DMS 273 (cell line): ENCODE measurements around the gene PDE11A.

Experiments
- DNase-seq: peaks from one replicate; lab custom pipeline; 2025; ENCODE audit not compliant: unreplicated experiment; lab: John Stamatoyannopoulos, UW

The PDE11A gene

DNA sequence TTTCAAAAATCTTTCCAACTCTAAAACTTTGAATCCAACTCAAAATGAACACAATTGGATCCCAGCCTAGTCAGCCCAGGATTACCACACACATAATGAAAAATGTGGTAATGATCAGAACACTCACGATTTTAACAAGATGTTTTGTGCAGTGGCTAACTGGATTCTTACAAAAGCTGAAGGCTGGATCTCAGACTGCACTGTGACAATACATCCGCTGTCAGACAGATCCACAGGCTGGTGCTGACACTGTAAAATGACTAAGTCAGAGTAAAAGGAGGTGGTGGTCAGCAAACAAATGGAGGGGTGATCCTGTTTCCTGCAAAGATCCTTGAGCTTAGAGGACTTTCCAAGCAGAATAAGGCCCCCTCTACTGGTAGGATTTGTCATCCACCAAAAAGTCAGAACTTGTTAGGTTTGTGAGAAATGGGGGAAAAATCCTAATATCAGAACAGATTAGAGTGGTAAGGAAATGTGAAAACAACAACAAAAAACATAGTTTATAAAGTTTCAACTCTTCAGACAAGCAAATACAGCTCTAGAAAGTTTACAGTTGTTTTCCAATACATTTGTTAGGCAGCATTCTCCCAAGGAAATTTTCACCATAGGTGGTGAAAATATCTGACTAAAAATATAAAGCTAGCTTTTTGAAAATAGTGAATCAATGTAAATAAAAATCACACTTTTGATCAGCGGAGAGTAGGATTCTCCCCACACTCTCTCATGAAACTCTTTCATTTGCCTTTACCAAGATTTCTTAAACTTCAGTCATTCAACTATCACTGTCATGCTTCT lies 468.1 kb downstream of the PDE11A start:
- peak; percentile 88 for DNase-seq

DNA sequence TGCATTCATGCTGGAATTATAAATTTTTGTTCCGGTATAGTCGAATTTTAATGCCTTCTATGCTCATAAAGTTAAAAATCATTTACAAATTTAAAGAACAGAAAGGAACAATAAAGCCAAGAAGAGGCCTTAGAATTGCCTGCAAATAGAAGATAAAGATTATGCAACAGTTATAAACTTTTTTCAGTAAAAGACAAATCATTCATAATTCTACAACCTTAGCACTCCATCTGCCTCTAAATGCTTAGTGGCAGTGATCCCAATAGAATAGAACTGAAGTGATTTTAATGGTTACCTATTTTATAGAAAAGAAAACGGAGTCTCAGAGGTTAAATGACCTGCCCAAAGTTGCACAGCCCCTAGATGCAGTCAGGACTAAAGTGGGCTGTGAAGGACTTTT lies 468.8 kb downstream of the PDE11A start:
- peak; percentile 66 for DNase-seq

DNA sequence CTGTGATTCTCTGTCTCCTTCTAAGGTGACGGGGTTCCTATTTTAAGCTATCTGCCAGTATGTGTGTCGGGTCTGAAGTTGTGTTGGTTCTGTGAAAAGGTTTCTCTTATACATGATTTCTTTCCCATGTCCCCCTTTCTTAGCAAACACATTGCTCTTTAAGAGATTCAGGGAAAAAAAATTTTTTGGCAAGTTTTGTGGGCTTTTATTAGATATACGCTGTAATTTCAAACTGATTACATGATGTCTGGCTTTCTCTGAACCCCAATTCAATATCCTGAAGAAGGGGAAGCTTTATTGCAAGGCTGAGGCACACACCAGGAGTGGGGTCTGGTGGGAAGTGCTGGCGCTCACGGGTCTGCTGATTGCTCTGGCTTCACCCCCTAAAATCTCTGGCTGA lies 469.4 kb downstream of the PDE11A start:
- DNase-seq: peak; percentile 49

DNA sequence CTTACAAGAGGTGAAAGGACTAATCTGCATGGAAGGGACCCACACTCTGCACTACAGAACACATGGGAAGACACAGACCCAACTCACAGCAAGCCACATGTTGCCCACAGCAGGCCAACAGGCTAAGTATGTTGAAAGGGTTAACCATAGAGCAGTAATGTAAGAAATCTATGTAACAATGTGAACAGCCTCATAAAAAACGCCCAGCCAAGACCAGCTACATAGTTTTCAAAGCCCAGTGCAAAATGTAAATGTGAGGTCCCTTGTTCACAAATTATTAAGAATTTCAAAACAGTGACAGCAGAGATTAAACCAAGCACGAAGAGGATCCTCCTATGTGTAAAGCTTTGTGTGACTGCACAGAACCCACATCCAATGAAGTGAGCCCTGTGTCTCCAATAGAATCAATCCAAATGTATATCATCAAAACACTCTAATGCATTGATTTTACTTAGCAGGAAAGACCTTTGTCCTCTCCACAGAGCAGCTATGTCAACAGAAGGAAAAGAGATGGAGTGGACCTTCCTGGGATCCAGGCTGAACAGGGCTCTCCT lies 469.9 kb downstream of the PDE11A start:
- DNase-seq: peak; percentile 49

DNA sequence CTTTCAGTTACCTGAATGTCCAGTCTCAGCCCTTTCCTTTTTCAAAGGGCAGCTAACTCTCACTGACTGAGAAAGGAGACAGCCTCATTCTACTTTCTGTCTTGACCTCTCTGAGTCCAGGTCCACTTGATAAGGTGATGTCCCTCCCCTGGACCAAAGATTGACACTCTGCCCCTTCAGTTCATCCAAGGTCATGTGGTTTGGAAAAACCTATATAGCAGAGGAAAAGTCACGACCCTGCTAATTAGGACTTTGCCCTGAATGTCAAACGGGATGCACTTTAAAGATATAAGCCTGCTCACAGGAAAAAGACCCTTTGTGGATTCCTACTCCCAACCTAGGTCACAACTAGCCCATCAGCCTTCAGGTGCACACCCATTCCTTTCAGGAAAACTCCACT lies 471.7 kb downstream of the PDE11A start:
- DNase-seq: no peak

DNA sequence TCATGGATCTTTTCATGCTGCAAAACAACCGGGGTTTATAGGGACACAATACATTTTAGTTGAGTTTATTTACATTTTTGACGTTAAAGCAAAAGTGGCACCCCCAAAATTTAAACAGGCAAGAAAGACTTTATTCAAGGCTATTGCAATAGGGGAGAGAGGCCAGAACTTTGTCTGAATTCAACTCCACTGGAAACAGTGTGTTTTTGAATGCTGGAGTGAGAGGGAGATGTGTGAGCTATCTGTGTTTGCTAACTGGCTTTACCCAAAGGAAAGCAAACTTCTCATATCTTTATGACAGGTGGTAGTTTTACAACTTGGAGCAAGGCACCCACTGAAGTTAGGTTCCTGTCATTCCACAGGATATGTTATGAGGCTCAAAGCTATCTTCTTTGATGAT lies 472.6 kb downstream of the PDE11A start:
- DNase-seq: no peak

DNA sequence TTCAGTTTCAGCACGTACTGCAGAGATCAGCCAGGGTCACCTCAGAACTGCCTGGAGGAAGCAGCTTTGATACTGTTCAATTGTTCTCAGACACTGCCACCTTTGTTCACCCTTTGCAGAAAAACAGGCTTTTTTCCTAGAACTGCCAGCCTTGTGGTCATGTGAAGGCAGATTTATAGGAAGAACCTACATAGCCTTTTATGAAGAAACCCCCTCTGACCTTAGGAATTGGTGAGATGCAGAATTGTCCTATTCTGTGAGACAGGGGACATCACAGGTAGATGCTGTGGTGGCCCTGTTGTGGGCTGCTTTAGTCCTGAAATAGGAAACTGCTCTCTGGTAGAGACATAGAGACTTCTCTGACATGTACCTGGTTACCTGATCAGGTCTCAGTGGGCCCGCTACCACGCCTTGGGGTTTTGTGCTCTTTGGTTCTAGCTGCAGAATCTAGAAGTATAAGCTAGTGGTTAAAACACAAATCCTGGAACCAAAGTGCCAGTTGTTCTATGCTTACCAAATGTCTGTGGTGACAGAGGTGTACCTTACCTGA lies 473.4 kb downstream of the PDE11A start:
- DNase-seq: no peak

DNA sequence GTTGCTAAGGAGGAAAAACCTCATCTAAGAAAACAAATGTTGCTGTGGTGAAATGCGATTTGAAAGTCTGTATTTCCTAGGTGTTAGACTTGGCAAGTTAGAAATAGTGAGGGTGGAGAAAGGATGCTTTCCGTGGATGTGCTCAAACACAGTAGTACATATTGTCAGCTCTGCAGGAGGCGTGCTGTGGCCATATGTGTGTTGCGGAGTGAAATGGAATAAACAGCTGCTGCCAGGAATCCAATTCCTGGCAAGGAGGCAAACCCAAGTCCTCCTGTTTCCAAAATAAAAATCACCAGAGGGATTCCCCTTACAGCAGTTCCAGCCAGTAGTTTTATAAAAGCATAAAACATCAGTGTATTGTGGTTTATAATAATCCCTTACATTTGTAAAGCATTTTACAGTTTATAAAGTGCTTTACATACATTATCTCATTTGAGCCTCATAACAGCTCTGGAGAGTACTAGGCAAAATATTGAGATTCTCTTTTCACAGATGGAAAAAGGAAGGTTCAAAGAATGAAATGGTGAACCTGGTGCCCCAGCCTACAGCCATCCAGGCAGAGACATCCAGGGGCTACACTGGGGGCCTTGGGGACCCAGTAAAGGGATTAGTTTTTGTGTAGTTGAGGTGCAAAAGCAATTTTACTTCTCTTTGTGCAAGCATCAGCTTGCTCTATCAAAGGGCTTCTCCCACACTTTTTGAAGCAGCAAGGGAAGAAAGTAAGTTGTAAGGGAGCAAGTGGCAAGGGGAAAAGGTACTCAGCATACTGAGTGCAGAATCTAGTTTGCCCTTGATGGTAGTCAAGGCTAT lies 474.0 kb downstream of the PDE11A start:
- DNase-seq: peak; percentile 92

DNA sequence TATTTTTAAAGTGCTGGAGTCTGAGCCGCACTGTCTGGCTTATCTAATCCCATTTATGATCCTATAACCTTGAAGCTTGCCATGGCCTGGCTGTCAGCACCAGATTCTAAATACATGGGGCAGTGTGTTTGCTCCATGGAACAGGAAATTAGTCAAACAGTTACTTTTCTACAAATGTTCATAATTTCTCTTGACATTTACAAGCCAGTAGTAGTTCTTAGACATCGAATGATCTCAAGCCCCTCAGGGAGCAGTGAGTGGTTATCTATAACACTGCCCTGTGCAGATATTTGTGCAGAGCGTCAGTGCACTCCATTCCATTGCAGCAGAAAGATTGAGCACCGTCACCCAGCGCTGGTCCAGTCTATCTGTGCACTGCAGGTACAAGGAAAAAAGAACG lies 474.8 kb downstream of the PDE11A start:
- DNase-seq: peak; percentile 43

DNA sequence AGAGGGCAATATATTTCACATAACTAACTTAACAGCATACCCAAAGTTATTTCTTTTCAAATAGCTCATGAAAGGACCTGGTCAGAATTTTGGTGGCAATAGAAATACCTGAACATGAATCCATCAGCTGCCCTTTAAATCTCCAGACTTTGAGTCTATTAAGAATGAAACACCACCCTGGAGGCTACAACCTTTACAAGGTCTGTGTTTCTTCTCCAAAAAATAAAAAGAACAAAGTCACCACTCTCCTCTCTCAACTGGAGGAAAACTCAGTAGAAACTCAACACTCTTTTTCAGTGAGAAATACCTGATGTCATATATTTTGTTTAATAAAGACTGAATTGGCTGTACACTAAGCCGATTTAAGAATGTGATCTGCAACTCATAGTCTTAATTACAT lies 475.7 kb downstream of the PDE11A start:
- DNase-seq: no peak

DNA sequence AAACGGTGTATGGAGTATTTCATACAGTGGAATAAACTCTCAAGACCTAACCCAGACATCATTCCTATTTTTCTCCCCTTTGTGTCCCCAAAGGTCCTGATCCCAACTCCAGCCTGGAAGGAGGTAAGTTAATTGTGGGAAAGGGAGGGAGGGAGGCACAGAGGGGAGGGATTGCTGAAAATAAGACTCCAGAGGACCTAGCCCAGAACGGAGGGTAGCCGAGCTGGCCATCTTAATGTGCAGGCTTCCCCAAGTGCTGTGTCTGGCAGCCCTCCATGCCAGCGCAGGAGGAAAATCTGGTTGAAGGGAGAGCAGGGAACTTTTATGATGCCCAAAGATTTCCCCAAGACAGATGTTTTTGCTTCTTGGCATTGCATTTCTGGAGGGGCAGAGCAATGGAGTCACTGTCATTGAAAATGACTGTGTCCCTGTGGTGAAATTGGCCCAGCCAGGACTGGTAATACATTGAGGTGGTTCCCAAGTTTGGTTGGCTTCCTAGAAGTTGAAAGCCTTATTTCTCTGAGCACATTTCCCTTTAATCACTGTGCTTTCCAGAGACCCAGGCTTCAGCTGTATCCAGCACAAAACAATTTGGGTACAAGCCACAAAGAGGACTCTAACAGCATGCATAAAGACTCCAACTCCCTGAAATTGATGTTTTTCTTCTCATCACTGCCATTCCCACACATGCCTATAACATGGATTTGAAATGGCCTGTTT lies 477.3 kb downstream of the PDE11A start:
- no peak for DNase-seq

DNA sequence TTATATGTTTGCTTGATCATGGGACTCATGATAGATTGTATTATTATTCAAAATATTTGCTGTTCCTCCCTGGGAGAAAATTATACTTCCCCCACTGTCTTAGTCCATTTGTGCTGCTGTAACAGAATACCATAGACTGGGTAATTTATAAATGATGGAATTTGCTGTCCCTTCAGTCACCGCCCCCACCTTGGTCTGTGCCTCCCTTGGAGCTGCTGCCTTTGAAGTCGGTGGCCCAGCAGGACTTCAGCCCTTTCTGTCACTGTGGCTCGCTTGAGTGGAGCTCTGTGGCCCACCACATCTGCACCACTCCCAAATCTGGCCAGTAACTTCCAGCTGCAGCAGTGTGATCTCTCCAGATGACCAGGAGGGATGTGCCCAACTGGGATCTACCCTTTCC lies 479.2 kb downstream of the PDE11A start:
- DNase-seq: no peak

DNA sequence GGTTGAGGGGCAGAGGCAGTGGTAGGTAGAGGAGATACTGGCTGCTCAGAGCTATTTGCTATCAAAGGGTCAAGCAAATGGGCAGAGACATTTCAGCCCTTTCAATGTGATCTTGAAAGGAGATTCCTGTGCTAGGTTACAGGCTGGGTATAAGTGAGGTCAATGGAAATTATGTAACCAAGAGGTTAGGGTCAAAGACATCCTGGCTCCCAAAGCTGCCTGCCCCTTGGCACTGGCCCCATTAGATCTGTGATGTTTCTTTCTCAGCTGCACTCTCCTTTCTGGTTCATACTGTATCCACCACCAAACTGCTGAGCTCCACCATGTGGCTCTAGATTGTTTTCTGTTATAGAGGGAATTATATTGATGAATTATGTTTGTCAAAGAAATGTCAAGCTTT lies 479.6 kb downstream of the PDE11A start:
- DNase-seq: no peak

DNA sequence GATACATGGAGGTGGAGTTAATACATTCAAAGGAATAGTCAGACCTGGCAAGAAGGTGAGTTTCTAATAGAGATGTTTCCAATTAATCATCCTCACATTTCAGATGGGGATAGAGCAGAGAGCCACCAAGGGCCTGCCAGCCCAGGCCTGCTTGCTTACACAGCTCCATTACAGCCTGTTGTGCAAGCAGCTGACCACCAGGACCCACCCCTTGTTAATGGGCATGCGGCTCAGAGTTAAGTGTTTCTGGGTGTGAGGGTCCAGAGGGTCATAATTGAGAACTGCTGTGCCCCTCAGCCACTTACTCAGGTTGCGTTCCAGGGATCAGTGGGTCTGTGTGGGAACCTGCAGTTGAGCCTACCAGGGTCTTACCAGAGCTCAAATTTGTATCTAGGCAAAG lies 480.2 kb downstream of the PDE11A start:
- DNase-seq: no peak

DNA sequence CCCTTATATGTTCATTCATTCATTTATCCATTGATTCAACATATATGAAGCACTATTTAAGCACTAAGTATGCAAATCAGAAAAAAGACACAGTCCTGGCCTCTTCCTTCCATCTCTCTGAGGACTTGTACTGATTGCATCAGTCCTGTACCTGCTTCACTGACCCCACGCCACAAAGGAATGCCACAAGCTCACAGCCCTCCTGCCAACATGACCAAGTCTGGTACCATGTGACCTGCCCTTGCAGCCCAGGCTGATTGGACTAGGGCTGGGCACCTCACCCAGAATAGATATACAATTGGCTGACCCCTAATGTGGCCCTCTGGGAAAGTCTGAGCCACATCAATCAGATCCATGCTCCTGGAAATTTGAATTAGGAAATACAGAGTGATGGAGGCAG lies 483.4 kb downstream of the PDE11A start:
- DNase-seq: no peak

DNA sequence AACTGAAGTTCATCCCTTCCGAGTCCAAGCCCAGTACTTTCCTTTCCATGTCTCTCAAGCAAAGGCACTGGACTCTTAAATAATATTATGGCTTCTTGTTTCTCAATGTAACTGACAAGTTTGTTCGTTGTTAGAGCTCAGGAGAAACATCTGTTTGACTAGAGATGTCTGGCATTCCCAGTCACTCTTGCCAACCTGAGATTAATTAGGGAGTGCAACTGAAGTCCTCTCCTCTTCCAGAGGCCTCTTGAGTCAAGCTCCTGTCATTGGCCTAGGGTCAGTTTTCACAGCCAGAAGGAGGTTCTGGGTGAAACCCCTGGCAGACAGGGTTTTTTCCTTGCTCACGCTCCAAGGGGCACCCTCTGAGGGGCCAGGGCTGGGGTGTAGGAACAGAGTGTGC lies 483.9 kb downstream of the PDE11A start:
- peak; percentile 49 for DNase-seq

DNA sequence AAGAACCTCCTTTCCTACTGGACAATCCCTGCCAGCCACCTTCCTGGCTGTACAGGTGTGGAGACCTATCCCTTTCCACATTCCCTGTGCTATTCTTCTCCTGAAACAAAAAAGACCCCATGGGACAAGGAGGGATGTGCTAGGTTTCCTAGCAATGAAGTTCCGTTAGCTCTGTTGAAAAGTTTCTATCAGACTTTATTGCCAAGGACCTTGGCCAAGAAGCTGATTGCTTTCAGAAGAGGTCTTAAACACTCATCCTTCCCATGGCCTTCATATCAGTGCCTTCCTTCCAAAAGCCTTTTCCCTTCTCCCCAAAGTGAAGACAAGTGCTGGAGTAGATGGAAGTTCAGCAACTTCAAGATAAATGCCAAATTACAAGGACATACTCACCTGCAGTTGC lies 485.2 kb downstream of the PDE11A start:
- no peak for DNase-seq

DNA sequence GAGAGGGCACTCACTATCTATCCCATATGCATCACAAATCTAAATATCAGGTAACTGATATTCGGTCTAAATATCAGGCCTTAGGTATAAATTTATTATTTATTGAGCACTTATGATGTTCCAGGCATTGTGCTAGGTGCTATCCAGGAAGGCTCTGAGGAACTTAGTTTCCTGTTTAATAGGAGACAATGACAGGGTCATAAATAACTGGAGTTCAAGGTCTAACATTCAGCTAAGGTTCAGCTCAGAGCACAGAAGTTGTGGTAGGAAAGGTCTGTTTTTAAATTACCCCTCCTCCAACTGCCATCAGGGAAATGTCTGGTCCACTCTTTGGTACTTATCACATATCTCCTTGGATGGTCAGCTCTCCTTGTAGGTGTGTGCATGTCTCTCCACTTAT lies 486.4 kb downstream of the PDE11A start:
- peak; percentile 38 for DNase-seq

DNA sequence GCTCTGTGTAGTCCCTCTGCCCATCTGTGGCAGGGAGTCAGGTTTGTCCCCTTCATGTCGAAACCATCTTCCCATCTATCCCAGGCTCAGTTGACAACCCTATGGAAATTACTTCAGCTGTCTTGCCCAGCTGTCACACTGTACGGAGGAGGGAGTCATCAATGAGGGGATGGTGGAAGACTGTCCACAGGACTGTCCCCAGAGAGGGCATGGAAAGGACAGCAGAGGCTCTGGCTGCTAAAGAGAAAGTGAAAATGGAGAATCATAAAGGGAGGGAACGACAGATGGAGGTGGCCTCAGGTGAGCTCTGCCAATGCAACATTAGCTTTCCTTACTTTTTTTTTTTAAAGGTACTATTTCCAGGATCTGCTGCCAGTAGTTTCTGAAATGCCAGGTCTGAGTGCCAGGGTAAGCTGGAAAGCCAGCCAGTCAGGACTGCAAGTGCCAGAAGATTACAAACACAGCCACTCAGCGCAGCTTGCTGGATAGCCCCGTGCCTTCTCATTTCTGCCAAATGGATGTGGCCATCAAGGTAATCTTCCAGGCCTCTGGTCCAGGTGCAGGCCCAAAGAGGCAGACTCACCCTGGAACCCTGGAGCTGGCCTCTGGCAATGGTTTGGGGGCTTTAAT lies 487.2 kb downstream of the PDE11A start:
- peak; percentile 81 for DNase-seq

DNA sequence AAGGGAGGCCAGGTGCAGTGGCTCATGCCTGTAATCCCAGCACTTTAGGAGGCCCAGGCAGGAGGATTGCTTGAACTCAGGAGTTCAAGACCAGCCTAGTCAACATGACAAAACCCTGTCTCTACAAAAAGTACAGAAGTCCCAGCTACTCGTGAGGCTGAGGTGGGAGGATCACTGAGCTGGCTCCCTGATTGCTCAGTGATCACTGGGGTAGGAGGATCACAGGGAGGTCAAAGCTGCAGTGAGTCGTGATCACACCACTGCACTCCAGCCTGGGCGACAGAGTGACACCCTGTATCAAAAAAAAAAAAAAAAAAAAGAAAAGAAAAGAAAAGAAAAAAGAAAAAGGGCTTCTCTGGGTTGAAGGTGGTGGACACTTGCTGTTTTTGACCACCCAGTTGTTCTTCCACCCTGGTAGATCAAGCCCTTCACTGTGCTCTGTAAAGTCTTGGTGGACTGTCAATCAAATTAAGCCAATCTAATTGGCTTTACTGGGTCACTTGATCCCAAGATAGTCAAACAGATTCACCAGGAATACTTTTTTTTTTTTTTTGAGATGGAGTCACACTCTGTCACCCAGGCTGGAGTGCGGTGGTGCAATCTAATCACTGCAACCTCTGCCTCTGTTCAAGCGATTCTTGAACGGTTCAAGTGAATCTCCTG lies 488.4 kb downstream of the PDE11A start:
- no peak for DNase-seq
